GM19397 (cell line): Measurements from ENCODE around the gene CGN.
A peak's percentile ranks its signal among the peaks of the same experiment; 100 is the strongest.
"Not testable (repeated sequence)": the region's sequence is repeated elsewhere in the genome, so short reads cannot be mapped to it uniquely, and the experiment has no call there.

Source experiments
- ATAC-seq: cut with Tn5 transposase; IDR thresholded peaks from one replicate; pipeline ENCODE4 v1.9.1; 2021; ENCODE audit warnings: mild to moderate bottlenecking, moderate library complexity; ENCODE audit not compliant: unreplicated experiment

Gene CGN

GRCh38 chr1:151520359-151520758 lies 9.2 kb downstream of the CGN start:
- ATAC-seq: no peak

DNA sequence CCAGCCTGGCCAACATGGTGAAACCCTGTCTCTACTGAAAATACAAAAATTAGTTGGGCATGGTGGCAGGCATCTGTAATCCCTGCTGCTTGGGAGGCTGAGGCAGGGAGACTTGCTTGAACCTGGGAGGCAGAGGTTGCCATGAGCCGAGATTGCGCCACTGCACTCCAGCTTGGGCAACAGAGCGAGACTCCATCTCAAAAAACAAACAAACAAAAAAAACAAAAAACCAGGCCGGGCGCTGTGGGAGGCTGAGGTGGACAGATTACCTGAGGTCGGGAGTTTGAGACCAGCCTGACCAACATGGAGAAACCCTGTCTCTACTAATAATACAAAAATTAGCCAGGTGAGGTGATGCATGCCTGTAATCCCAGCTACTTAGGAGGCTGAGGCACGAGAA lies 11.2 kb downstream of the CGN start:
- ATAC-seq: not testable (repeated sequence)

DNA sequence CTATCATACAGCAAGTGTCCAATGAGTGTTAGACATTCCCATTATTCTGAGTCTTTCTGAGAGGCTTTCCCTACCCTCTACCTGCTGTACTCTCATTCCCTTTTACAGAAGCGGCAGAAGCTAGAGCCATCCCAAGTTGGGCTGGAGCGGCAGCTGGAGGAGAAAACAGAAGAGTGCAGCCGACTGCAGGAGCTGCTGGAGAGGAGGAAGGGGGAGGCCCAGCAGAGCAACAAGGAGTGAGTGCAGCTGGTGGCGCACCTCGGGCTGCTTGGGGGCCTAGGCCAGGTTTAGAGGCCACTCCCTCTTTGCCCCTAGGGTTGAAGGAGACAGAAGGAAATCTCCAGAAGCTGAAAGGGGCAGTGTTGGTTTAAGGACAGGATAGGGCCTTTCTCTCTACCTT lies 12.1 kb downstream of the CGN start:
- ATAC-seq: no peak

DNA sequence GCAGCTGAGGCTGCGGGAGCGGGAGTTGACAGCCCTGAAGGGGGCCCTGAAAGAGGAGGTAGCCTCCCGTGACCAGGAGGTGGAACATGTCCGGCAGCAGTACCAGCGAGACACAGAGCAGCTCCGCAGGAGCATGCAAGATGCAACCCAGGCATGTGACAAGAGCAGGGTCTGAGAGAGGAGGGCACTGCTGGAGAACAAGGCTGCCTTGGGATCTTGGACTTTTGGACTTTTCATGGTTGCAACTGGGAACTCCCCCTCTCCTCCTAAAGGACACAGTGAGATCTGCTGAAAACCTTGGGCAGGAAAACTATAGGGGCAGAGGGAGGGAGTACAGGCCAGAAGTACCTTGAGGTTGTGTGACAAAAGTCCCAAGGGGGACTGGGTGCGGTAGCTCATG lies 13.5 kb downstream of the CGN start:
- no peak for ATAC-seq

DNA sequence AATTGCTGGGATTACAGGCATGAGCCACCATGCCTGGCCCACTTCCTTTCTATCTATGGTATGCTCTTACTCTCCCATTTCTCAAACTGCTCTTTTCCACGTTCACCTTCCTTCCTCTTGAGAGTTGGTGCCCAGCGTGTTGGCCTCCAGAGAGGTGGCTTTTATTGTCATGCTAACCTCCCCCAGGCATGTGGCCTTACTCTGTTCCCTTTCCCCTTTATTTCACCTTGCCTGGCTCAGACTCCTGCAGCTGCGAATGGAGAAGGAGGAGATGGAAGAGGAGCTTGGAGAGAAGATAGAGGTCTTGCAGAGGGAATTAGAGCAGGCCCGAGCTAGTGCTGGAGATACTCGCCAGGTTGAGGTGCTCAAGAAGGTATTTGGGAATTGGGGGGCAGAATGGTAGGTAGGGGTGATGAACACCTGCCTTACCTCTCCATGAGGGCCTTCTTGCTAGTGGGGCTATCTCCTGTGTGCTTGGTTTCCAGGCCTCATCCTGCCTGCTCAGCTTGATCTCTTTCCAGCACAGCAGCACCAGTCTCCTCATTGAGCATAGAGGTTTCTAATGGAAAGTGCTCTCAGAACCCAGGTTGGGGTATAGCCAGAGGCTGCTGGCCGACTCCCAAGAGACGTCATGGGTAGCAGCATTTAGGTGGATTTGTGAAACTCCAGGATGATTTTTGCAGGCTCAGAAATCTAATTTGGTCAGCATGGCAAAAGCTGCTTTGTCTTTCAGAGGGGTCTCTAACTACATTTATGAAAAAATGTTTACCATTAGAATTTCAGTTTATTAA lies 15.7 kb downstream of the CGN start:
- no peak for ATAC-seq

DNA sequence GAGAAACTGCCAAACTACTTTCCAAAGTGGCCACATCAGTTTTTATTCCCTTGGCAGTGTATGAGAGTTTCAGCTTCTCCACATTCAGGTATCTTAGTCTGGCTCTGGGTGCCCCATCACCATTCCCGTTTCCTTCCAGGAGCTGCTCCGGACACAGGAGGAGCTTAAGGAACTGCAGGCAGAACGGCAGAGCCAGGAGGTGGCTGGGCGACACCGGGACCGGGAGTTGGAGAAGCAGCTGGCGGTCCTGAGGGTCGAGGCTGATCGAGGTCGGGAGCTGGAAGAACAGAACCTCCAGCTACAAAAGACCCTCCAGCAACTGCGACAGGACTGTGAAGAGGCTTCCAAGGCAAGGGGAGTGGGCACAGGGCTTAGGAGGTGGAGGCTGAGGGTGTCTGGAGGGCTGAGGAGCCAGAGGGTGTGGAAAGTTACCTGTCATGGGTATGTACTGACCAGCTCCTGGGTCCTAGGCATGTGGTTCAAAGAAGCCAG lies 18.1 kb downstream of the CGN start:
- no peak for ATAC-seq

- ATAC-seq: no peak
Measured at GRCh38 chr1:151529781-151530180, 18.6 kb downstream of the CGN start.

GRCh38 chr1:151530461-151530860 lies 19.3 kb downstream of the CGN start:
- no peak for ATAC-seq

DNA sequence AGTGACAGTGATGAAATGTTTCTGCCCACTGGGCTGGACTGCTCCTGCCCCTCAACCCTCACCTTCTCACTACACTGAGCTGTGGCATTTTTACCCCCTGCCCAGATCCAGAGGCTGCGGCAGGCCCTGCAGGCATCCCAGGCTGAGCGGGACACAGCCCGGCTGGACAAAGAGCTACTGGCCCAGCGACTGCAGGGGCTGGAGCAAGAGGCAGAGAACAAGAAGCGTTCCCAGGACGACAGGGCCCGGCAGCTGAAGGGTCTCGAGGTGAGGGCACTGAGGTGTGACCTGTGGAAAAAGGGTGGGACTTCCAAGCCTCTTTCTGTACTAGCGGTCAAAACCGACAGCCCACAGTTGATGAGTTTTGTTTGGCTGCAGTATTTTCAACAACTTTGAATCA lies 22.7 kb downstream of the CGN start:
- no peak for ATAC-seq

DNA sequence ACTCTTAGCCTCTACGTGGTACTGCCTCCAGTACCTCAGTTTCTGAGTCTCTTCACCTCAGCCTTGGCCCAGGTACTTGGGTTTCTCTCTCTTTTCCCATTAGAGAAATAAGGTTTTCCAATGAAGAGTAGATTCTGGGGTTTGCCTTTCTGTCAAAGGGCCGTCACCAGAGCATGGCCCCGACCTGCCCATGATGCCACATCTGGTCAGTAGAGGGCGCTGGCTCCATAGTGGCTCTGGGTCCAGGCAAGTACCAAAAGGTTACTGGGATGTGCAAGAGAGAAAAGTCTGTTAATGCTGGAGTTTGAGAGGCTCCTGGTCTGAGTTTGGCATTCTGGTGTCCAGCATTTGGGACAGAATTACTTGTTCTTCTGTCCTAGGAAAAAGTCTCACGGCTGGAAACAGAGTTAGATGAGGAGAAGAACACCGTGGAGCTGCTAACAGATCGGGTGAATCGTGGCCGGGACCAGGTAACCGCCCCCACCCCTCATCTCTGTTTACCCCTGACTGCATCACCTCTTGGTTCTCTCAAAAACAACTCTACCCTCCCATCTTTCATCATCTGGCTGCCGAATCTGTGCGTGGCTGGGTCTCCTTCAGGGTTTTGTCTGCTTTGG lies 23.6 kb downstream of the CGN start:
- no peak for ATAC-seq

DNA sequence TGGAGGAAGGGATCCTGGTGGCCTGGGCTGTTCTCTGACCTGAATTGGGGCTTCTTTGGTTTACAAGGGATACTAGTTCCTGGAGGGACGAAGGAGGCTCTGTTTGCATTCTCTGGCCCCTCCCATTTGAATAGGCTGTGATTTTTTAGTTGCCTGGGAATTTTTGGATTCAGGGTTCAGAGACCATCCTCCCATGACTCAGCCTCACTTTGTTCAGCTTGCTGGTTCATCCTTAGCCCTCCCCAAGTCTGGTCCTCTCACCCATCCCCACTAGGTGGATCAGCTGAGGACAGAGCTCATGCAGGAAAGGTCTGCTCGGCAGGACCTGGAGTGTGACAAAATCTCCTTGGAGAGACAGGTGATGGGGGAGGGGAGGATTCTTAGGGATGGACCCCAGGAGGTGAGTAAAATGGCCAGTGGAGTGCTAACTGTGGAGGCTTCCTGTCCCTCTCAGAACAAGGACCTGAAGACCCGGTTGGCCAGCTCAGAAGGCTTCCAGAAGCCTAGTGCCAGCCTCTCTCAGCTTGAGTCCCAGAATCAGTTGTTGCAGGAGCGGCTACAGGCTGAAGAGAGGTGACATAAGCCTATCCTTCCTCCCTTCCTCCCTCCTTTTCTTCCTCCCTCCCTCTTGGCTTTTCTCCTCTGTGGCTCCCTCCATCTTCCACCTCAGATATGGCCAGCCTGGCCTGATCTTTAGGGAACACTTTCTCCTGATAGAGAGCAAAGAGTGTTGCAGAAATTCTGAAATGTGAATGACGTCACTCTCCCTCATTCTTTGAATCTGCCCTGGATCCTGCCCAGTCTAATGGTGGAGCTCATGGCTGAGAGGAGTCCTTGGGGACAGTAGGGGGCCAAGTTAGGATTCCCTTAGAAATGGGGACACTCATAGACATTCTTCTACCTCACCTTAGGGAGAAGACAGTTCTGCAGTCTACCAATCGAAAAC lies 24.4 kb downstream of the CGN start:
- no peak for ATAC-seq

- ATAC-seq: no peak
Measured at GRCh38 chr1:151536499-151536898, 25.3 kb downstream of the CGN start.

- ATAC-seq: no peak
Measured at GRCh38 chr1:151537112-151537511, 25.9 kb downstream of the CGN start.

DNA sequence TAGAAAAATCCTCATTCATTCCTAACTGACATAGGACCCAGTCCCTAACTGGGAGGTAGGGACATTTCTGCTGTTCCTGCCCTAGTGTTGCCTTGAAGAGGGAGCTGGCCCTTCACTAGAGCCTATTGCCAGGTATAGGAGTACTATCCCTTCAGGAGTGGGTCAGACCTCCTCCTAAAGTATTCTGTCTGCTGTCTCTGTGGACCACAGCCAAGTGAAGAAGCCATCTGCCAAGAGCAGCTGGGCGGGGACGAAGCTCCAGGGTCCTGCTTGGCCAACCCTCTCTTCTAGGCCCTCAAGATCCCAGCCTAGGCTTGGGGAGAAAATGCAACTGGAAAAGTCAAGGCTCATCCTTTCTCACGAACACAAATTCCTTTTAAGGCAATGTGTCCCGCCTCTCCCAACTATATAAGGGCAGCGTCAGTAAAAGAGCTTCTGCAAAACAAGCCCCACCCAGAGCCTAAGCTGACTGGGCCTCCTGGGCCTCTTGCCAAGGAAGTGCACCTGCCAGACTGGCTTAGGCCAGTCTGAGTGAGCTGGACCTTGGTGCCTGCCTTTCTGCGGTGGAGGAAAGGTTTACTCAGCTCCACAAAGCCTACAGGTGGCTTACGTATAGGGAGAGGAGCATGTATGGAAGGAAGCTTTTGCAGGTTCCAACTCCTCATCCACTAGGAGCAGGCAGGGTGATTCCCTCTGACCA lies 28.3 kb downstream of the CGN start:
- ATAC-seq: peak; percentile 30

DNA sequence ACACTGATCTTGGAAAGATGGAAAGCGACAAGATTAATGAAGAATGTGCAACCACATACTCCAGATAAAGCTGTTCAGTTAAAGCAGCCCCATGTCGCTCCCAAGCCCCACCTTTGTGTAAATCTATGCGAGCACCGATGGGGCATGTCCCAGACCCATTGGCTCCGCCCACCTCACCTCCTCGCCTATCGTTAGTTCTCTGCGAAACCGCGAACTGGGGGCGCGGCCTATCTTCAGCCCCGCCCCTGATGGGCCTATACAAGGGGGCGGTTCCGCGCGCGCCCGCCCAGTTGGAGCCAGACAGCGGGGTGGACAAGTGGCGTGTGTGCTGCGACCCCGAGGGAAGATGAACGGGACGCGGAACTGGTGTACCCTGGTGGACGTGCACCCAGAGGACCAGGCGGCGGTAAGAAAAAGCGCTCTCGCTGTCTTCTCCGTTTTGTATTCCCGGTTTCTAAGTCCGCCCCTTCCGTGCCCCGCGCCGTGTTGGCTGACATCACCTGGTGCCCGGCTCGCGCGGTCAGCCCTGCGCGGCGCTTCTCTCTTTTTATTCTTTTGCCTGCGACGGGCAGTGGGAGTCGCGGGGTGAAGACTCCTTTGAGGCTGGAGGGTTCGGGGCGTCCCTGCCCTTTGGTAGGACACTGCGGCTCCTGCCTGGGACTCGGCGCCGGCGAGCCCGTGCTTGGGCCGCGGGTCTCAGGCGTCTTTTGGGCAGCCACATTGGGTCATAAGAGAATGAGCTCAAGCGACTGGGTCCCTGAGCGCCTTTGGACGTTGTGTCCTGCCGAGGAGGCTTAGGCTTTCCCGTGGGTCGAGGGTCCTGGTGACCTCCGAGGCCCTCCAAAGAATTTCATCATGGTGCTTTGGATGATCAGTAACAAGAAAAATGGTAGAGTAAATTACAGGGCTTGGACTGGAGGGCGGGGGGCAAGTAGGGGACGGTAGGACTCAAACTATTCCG lies 29.1 kb downstream of the CGN start, which contains the start of gene TUFT1:
TSS of gene TUFT1 (plus strand) at position 289 of the 961 bp plus-strand sequence. CDS start at position 347, 58 bp downstream.
- peak; percentile 91 for ATAC-seq

DNA sequence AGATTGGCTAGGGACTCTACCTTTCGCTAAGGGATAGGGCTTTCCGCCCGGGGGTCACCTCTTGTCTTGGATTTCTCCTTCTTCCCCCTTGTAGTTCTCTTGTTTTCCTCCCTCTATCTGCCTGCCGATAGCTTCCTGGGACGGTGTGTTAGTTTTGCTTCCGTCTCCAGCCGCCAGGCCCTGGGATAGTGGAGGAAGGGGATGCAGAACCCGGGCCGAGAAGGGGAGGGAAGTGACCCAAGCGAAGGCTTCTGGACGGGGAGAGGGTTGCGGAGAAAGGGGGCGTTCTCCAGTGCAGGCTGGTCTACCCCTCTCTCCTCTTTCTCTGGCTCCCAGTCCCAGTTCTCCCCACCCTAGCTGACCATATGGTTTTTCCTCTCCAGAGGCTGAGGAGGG lies 29.8 kb downstream of the CGN start:
- no peak for ATAC-seq

DNA sequence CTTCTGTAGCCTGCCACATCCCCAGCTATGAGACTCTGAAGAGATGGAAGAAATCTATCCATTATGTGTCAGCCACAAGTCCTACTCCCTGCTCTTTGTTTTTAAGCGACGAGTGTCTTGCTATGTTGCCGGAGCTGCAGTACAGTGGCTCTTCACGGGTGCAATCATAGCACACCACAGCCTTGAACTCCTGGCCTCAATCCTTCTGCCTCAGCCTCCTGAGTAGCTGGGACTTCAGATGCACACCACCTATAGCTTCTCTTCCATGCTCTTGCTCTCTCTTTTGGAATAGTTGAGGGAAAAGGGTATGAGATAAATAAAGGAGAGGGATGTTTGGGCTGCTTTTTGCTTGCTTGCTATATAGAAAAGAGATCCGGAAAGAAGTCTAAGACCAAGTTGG lies 30.6 kb downstream of the CGN start:
- ATAC-seq: no peak

- ATAC-seq: no peak
Measured at GRCh38 chr1:151542710-151543129, 31.5 kb downstream of the CGN start.

GRCh38 chr1:151545542-151545941 lies 34.4 kb downstream of the CGN start:
- no peak for ATAC-seq
